Measurements from ENCODE around the gene SEC14L6.
A peak's percentile ranks its signal among the peaks of the same experiment; 100 is the strongest.

The SEC14L6 gene

DNA sequence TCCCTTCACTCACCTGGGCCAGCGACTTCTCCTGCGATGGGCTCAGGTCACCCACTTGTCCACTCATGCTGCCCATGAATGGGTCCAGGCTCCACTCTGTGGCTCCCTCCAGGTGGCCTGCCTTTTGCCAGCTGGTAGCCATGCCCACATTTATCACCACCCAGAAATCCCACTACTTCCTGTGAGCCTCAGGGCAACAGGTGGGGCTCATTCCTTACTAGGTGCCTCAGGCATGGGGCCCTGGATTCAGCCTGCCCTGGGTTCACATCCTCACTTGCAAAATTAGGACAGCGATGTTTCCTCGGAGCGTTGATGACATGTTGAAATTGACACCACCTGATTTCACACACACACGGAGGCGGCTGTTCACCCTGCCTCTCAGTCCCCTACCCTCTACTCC lies at the start of gene SEC14L6:
Gene SEC14L6 (minus strand): TSS at position 126 of the 400 bp plus-strand sequence. CDS start 59 bp downstream, at position 67.
- TF ChIP-seq, protein P1, sequence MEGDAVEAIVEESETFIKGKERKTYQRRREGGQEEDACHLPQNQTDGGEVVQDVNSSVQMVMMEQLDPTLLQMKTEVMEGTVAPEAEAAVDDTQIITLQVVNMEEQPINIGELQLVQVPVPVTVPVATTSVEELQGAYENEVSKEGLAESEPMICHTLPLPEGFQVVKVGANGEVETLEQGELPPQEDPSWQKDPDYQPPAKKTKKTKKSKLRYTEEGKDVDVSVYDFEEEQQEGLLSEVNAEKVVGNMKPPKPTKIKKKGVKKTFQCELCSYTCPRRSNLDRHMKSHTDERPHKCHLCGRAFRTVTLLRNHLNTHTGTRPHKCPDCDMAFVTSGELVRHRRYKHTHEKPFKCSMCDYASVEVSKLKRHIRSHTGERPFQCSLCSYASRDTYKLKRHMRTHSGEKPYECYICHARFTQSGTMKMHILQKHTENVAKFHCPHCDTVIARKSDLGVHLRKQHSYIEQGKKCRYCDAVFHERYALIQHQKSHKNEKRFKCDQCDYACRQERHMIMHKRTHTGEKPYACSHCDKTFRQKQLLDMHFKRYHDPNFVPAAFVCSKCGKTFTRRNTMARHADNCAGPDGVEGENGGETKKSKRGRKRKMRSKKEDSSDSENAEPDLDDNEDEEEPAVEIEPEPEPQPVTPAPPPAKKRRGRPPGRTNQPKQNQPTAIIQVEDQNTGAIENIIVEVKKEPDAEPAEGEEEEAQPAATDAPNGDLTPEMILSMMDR (IDR thresholded peaks at IDR 0.05; ENCODE audit: low read depth, low read length) = no peak

DNA sequence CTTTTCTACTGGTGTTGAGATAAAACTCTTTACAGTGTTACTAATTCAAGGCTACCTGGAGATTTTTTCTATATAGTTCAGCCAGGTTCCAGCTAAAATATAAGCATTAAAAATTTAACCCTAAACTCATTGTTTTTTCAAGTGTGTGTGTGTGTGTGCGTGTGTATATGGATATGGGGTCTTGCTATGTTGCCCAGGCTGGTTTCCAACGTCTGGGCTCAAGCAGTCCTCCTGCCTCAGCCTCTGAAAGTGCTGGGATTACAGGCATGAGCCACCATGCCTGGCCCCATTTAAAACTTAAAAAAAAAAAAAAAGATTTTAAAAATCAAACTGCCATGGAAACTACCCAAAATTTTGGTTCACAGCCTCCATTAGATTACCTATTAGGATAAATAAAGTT lies 49.7 kb upstream of the SEC14L6 start:
- no peak overlapping the region for H3K4me3 ChIP-seq (ENCODE audit: low read depth, low read length)
- TF ChIP-seq, protein P1 (IDR thresholded peaks at IDR 0.05; ENCODE audit: low read depth, low read length) = no peak

More for the DNA sequence above, at the start of gene SEC14L6:
- H3K4me3 ChIP-seq (ENCODE audit: low read depth, low read length) = no peak within 1 kb of the TSS

GRCh38 chr22:30592360-30592713 lies 45.8 kb upstream of the SEC14L6 start:
- 0 out of 2 replicates have a peak overlapping the region, but pooled peaks have one; percentile 17 for H3K4me3 ChIP-seq (ENCODE audit: low read depth, low read length)

DNA sequence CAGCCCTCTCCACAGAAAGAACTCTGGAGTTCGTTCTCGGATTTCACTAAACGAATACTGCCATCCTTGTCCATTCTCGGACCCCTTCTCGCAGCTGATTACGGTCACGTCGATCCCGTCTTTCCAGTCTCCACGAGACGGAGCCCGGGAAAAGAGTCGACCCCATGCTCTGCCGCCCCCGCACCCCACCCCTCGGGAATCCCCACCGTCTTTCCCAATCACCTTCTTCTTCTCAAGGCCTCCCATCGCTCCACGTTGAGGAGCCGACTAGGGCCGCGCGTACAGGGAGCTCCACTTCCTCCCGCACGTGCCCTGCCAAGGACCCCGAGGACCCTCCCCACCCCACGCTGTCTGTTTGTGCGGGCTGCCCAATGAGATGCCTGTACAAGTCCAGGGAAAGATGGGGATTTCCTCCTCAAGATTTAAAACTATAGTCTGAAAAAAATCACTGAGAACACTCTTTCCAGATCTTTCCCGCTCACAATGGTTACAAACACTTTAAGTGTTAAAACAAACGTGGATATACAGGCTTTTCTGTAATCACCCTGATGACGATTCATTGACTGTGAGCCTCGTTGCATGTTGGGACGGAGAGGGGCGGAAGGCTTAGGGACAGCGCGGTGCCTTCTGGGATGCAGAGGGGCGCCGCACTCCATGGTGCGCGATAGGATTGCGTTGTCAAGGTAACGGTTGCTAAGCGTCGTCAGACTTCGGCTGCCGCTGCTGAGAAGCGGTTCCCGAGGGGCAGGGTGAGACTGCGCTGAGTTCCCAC lies 45.2 kb upstream of the SEC14L6 start, which contains the start of gene PES1:
Gene PES1 (minus strand): TSS at position 323 of the 772 bp plus-strand sequence. CDS start 77 bp downstream, at position 246.
- TF ChIP-seq, protein P1 (IDR thresholded peaks at IDR 0.05; ENCODE audit: low read depth, low read length) = no peak
- peak within 1 kb of the TSS; percentile 99 for H3K4me3 ChIP-seq (ENCODE audit: low read depth, low read length)

DNA sequence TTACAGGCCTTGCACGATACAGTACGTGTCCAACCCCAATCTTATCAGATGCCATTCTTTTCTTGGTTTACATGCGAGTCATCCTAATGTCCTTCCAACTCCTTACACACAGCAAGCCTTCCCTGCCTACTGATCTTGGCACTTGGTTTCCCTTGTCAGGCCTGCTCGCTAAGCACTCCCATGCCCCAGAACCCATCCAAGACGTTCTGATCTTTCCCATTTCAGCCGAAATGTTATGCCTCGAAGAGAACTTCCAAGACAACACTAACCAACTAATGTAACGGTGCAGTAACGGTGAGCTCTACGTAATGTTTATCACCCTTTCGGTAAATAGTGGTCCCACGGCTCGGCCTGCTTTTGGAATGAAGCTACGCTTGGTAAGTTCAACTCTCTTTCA lies 44.6 kb upstream of the SEC14L6 start:
- TF ChIP-seq, protein P1 (IDR thresholded peaks at IDR 0.05; ENCODE audit: low read depth, low read length) = no peak
- peak overlapping the region; percentile 99 for H3K4me3 ChIP-seq (ENCODE audit: low read depth, low read length)

DNA sequence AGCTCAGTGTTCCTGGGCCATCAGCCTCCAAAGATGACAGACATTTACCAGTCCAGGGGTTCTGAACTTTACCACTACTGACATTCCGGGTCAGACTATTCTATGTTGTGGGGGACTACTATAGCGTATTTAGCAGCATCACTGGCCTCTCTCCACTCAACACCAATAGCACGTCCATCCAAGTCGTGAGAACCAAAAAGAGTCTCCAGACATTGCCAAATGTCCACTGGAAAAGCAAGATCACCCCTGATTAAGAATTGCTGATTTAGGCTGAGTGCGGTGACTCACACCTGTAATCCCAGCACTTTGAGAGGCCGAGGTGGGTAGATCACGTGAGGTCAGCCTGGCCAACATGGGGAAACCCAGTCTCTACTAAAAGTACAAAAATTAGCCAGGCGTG lies 39.9 kb upstream of the SEC14L6 start:
- H3K4me3 ChIP-seq (ENCODE audit: low read depth, low read length) = no peak overlapping the region
- TF ChIP-seq, protein P1 (IDR thresholded peaks at IDR 0.05; ENCODE audit: low read depth, low read length) = no peak

GRCh38 chr22:30584441-30584840 lies 37.9 kb upstream of the SEC14L6 start:
- TF ChIP-seq, protein P1 (IDR thresholded peaks at IDR 0.05; ENCODE audit: low read depth, low read length) = no peak
- H3K4me3 ChIP-seq (ENCODE audit: low read depth, low read length) = no peak overlapping the region
